Memory B cell (primary cell): ENCODE data around the gene RTP1.
A peak's percentile ranks its signal among the peaks of the same experiment; 100 is the strongest.
"Not testable (repeated sequence)": the region's sequence is repeated elsewhere in the genome, so short reads cannot be mapped to it uniquely, and the experiment has no call there.

ENCODE experiments used
- ATAC-seq: fragments of 150-1000 bp; cut with Tn5 transposase; 2 replicates; pipeline ENCODE4 v1.10.0; 2021; ENCODE audit warnings: low read depth, mild to moderate bottlenecking, moderate library complexity
- DNase-seq, 2 donors: peaks; one replicate each; pipeline ENCODE4 v3.0.0; 2022; ENCODE audit warnings: low spot score in 2 of 2
- H3K27ac Mint-ChIP-seq: one replicate; pipeline ENCODE4 v1.8.0; 2022; ENCODE audit warnings: mild to moderate bottlenecking, moderate library complexity, mixed read lengths
- H3K27me3 Mint-ChIP-seq: one replicate; pipeline ENCODE4 v1.8.0; 2022; ENCODE audit warnings: mixed read lengths
- H3K36me3 Mint-ChIP-seq: one replicate; pipeline ENCODE4 v1.8.0; 2022; ENCODE audit warnings: mild to moderate bottlenecking, mixed read lengths
- H3K4me1 Mint-ChIP-seq: one replicate; pipeline ENCODE4 v1.8.0; 2022; ENCODE audit warnings: mixed read lengths
- H3K4me3 Mint-ChIP-seq: one replicate; pipeline ENCODE4 v1.8.0; 2022; ENCODE audit warnings: mild to moderate bottlenecking, moderate library complexity, mixed read lengths
- H3K9me3 Mint-ChIP-seq: one replicate; pipeline ENCODE4 v1.8.0; 2022; ENCODE audit warnings: mixed read lengths

The RTP1 gene

GRCh38 chr3:187185759-187186158 lies 11.5 kb upstream of the RTP1 start:
- peaks cover 2% of the 10 kb centered on the region for H3K9me3 Mint-ChIP-seq
- DNase-seq (no peak), ATAC-seq (no peak)
- no peak overlapping the region for H3K4me3 Mint-ChIP-seq
- no peak overlapping the region for H3K27ac Mint-ChIP-seq
- H3K36me3 Mint-ChIP-seq: no peaks in the 10 kb centered on the region
- peaks cover 12% of the 10 kb centered on the region for H3K27me3 Mint-ChIP-seq
- H3K4me1 Mint-ChIP-seq: peaks cover 3% of the 10 kb centered on the region

- Mint-ChIP-seq H3K36me3 (no peaks in the 10 kb centered on the region), H3K4me3 (no peak overlapping the region), H3K4me1 (peaks cover 3% of the 10 kb centered on the region), H3K27ac (no peak overlapping the region), H3K27me3 (peaks cover 17% of the 10 kb centered on the region), H3K9me3 (peaks cover 2% of the 10 kb centered on the region)
- no peak for ATAC-seq
- DNase-seq: no peak
These were observed 10.9 kb upstream of the RTP1 start for GRCh38 chr3:187186375-187186774.

GRCh38 chr3:187186801-187187421 lies 10.4 kb upstream of the RTP1 start:
- ATAC-seq (no peak), DNase-seq (no peak)
- no peak overlapping the region for H3K4me3 Mint-ChIP-seq
- H3K36me3 Mint-ChIP-seq: no peaks in the 10 kb centered on the region
- H3K27me3 Mint-ChIP-seq: peaks cover 19% of the 10 kb centered on the region
- H3K9me3 Mint-ChIP-seq: peaks cover 2% of the 10 kb centered on the region
- no peak overlapping the region for H3K27ac Mint-ChIP-seq
- peaks cover 3% of the 10 kb centered on the region for H3K4me1 Mint-ChIP-seq

- Mint-ChIP-seq H3K4me3 (no peak overlapping the region), H3K27me3 (peaks cover 28% of the 10 kb centered on the region), H3K4me1 (peaks cover 3% of the 10 kb centered on the region), H3K36me3 (no peaks in the 10 kb centered on the region), H3K27ac (no peak overlapping the region), H3K9me3 (peaks cover 2% of the 10 kb centered on the region)
- ATAC-seq (peak; percentile 88), DNase-seq (peak in 1 of 2 donors; percentile 7)
These were observed 8.4 kb upstream of the RTP1 start for GRCh38 chr3:187188931-187189330.

GRCh38 chr3:187191271-187191670 lies 6.0 kb upstream of the RTP1 start:
- ATAC-seq: no peak
- Mint-ChIP-seq H3K27ac (no peak overlapping the region), H3K4me1 (peaks cover 3% of the 10 kb centered on the region), H3K27me3 (peaks cover 29% of the 10 kb centered on the region), H3K9me3 (peaks cover 2% of the 10 kb centered on the region), H3K4me3 (no peak overlapping the region), H3K36me3 (no peaks in the 10 kb centered on the region)
- DNase-seq: no peak

- ATAC-seq: no peak
- peaks cover 31% of the 10 kb centered on the region for H3K27me3 Mint-ChIP-seq
These were observed 4.1 kb upstream of the RTP1 start for GRCh38 chr3:187193181-187193580.

GRCh38 chr3:187196573-187197334 lies 532 bp upstream of the RTP1 start:
- H3K27ac Mint-ChIP-seq: no peak overlapping the region
- H3K4me1 Mint-ChIP-seq: no peaks in the 10 kb centered on the region
- H3K27me3 Mint-ChIP-seq: peaks cover 21% of the 10 kb centered on the region
- ATAC-seq (no peak), DNase-seq (no peak)
- H3K36me3 Mint-ChIP-seq: no peaks in the 10 kb centered on the region
- no peak overlapping the region for H3K4me3 Mint-ChIP-seq
- H3K9me3 Mint-ChIP-seq: no peaks in the 10 kb centered on the region

More at GRCh38 chr3:187193181-187193580, 4.1 kb upstream of the RTP1 start:
- Mint-ChIP-seq H3K4me1 (peaks cover 3% of the 10 kb centered on the region), H3K4me3 (no peak overlapping the region), H3K27ac (no peak overlapping the region), H3K36me3 (no peaks in the 10 kb centered on the region), H3K9me3 (no peaks in the 10 kb centered on the region)
- no peak for DNase-seq

- Mint-ChIP-seq H3K27ac (no peak overlapping the region), H3K4me3 (no peak overlapping the region), H3K9me3 (no peaks in the 10 kb centered on the region), H3K36me3 (no peaks in the 10 kb centered on the region), H3K4me1 (no peaks in the 10 kb centered on the region), H3K27me3 (peaks cover 19% of the 10 kb centered on the region)
- no peak for DNase-seq
- no peak for ATAC-seq
These were observed 1.2 kb downstream of the RTP1 start for GRCh38 chr3:187198490-187198889.

GRCh38 chr3:187199463-187200050 lies 2.3 kb downstream of the RTP1 start:
- not testable (repeated sequence) for H3K27ac Mint-ChIP-seq, H3K9me3 Mint-ChIP-seq, H3K4me1 Mint-ChIP-seq, H3K4me3 Mint-ChIP-seq, DNase-seq, H3K36me3 Mint-ChIP-seq, ATAC-seq
- H3K27me3 Mint-ChIP-seq: peaks cover 19% of the 10 kb centered on the region

- peaks cover 8% of the 10 kb centered on the region for H3K36me3 Mint-ChIP-seq
- DNase-seq: no peak
- H3K27ac Mint-ChIP-seq: no peak overlapping the region
- peaks cover 2% of the 10 kb centered on the region for H3K9me3 Mint-ChIP-seq
- H3K27me3 Mint-ChIP-seq: peaks cover 25% of the 10 kb centered on the region
- no peak overlapping the region for H3K4me3 Mint-ChIP-seq
- no peak for ATAC-seq
- no peaks in the 10 kb centered on the region for H3K4me1 Mint-ChIP-seq
These were observed 8.4 kb downstream of the RTP1 start for GRCh38 chr3:187205683-187206082.

GRCh38 chr3:187207062-187207461 lies 9.8 kb downstream of the RTP1 start:
- ATAC-seq: no peak
- no peak overlapping the region for H3K4me3 Mint-ChIP-seq
- no peak for DNase-seq
- peaks cover 2% of the 10 kb centered on the region for H3K9me3 Mint-ChIP-seq
- no peaks in the 10 kb centered on the region for H3K4me1 Mint-ChIP-seq
- no peak overlapping the region for H3K27ac Mint-ChIP-seq
- H3K36me3 Mint-ChIP-seq: peaks cover 10% of the 10 kb centered on the region
- peaks cover 32% of the 10 kb centered on the region for H3K27me3 Mint-ChIP-seq

- ATAC-seq: no peak
- no peaks in the 10 kb centered on the region for H3K4me1 Mint-ChIP-seq
- peaks cover 28% of the 10 kb centered on the region for H3K27me3 Mint-ChIP-seq
These were observed 10.3 kb downstream of the RTP1 start for GRCh38 chr3:187207624-187208023.

GRCh38 chr3:187208159-187208558 lies 10.9 kb downstream of the RTP1 start:
- Mint-ChIP-seq H3K27ac (no peak overlapping the region), H3K27me3 (peaks cover 28% of the 10 kb centered on the region), H3K36me3 (peaks cover 10% of the 10 kb centered on the region), H3K4me1 (no peaks in the 10 kb centered on the region), H3K4me3 (no peak overlapping the region), H3K9me3 (peaks cover 2% of the 10 kb centered on the region)
- DNase-seq (no peak), ATAC-seq (no peak)

More at GRCh38 chr3:187207624-187208023, 10.3 kb downstream of the RTP1 start:
- no peak overlapping the region for H3K4me3 Mint-ChIP-seq
- no peak overlapping the region for H3K27ac Mint-ChIP-seq
- H3K9me3 Mint-ChIP-seq: peaks cover 2% of the 10 kb centered on the region
- no peak for DNase-seq
- peaks cover 10% of the 10 kb centered on the region for H3K36me3 Mint-ChIP-seq

GRCh38 chr3:187209491-187209890 lies 12.2 kb downstream of the RTP1 start:
- Mint-ChIP-seq H3K27me3 (peaks cover 25% of the 10 kb centered on the region), H3K9me3 (peaks cover 2% of the 10 kb centered on the region), H3K36me3 (peaks cover 10% of the 10 kb centered on the region), H3K27ac (no peak overlapping the region), H3K4me1 (no peaks in the 10 kb centered on the region), H3K4me3 (no peak overlapping the region)
- no peak for ATAC-seq
- no peak for DNase-seq
